HepG2 (cell line): Measurements from ENCODE around the gene PSMB9. TPM values are rescaled to one million over a fixed set of nuclear protein-coding genes. Genes with fewer than 3 reads are reported as not detected.

Source experiments
- ELF4 ChIP-seq: sonication (generic); formaldehyde crosslinking; IDR thresholded peaks from 2 replicates; pipeline ENCODE4 v1.5.0; 2020; ENCODE audit warnings: missing genetic modification reagents, mild to moderate bottlenecking, moderate library complexity, borderline replicate concordance
- FOSL1 ChIP-seq: sonication (generic); formaldehyde crosslinking; IDR thresholded peaks from 2 replicates; pipeline ENCODE4 v1.9.0; 2021; ENCODE audit warnings: missing genetic modification reagents, borderline replicate concordance
- HMGXB3 ChIP-seq: sonication (generic); formaldehyde crosslinking; IDR thresholded peaks from 2 replicates; pipeline ENCODE4 v1.4.0; 2020; ENCODE audit warnings: missing genetic modification reagents, borderline replicate concordance
- KDM2A ChIP-seq: sonication (generic); formaldehyde crosslinking; IDR thresholded peaks from 2 replicates; pipeline ENCODE4 v1.4.0; 2020; ENCODE audit warnings: low read depth, missing genetic modification reagents, borderline replicate concordance
- ONECUT2 ChIP-seq: sonication (generic); formaldehyde crosslinking; IDR thresholded peaks from 2 replicates; pipeline ENCODE4 v1.4.0; 2020; ENCODE audit warnings: missing genetic modification reagents
- RAD51 ChIP-seq: fragments of 450-650 bp; IDR thresholded peaks from 2 replicates; pipeline ENCODE4 v1.6.1; 2016; ENCODE audit warnings: borderline replicate concordance
- TBP ChIP-seq: sonication (generic); formaldehyde crosslinking; IDR thresholded peaks from 2 replicates; pipeline ENCODE4 v1.5.0; 2020; ENCODE audit warnings: missing genetic modification reagents
- THAP9 ChIP-seq: sonication (generic); formaldehyde crosslinking; IDR thresholded peaks from 2 replicates; pipeline ENCODE4; 2020; ENCODE audit warnings: missing genetic modification reagents, mild to moderate bottlenecking, borderline replicate concordance
- ZBED4 ChIP-seq: sonication (generic); formaldehyde crosslinking; IDR thresholded peaks from 2 replicates; pipeline ENCODE4 v1.4.0; 2020; ENCODE audit warnings: missing genetic modification reagents, borderline replicate concordance
- ZFX ChIP-seq: sonication (generic); formaldehyde crosslinking; IDR thresholded peaks from 2 replicates; pipeline ENCODE4 v1.4.0; 2020; ENCODE audit warnings: mild to moderate bottlenecking, low read depth, missing genetic modification reagents, moderate library complexity
- ZNF124 ChIP-seq: sonication (generic); formaldehyde crosslinking; IDR thresholded peaks from 2 replicates; pipeline ENCODE4 v1.4.0; 2020; ENCODE audit warnings: missing genetic modification reagents
- ZNF17 ChIP-seq: sonication (generic); formaldehyde crosslinking; IDR thresholded peaks from 2 replicates; pipeline ENCODE4 v1.5.0; 2020; ENCODE audit warnings: mild to moderate bottlenecking, missing genetic modification reagents
- ZNF275 ChIP-seq: sonication (generic); formaldehyde crosslinking; IDR thresholded peaks from 2 replicates; pipeline ENCODE4 v1.8.0; 2022; ENCODE audit warnings: missing genetic modification reagents, mild to moderate bottlenecking, inconsistent platforms, borderline replicate concordance
- ZNF7 ChIP-seq: IDR thresholded peaks from 2 replicates; pipeline ENCODE4 v1.6.1; 2016; ENCODE audit warnings: missing biosample characterization, missing genetic modification reagents
- ZNF780A ChIP-seq: sonication (generic); formaldehyde crosslinking; IDR thresholded peaks from 2 replicates; pipeline ENCODE4 v1.8.0; 2022; ENCODE audit warnings: mild to moderate bottlenecking, missing genetic modification reagents, moderate library complexity
- polyA plus RNA-seq, 8 experiments: library from polyadenylated mRNA; depleted of rRNA in 3 of 8; stranded (reverse) in 7 of 8; unstranded in 1 of 8; fragments of >200 nt; fragmentation: Illumina TruSeq in 4 of 8; extraction: Trizol in 4 of 8; gene quantifications; 2 replicates each; pipeline versions ENCODE4 v1.2.1 to v1.2.3, GENCODE V29; 2011 to 2016; ENCODE audit warnings: low read depth in 4 of 8, missing spikeins in 1 of 8, mixed read lengths in 1 of 8; ENCODE audit not compliant: insufficient read depth in 1 of 8
- total RNA-seq, 5 experiments: library from RNA; depleted of rRNA; stranded (reverse); fragments of >200 nt; fragmentation: Illumina TruSeq; extraction: Trizol; gene quantifications; 2 replicates each; pipeline ENCODE4 v1.2.3, GENCODE V29; 2016; ENCODE audit warnings: low read depth in 1 of 5

PSMB9 gene
- total and polyA plus RNA-seq, 2 of the 13 experiments (the other 11 are each of a cell fraction or from before 2014, with no cell fraction given): 15.6 to 16.0 TPM

- TF ChIP-seq HMGXB3 (CRISPR knock-in tag): 0 out of 2 replicates have a peak, but pooled peaks have one; percentile 21
- peak; percentile 63; the same call in 1 of the 2 replicates for TF ChIP-seq ZNF124 (CRISPR knock-in tag)
- TF ChIP-seq THAP9 (CRISPR knock-in tag): peak; percentile 97
- TF ChIP-seq FOSL1 (CRISPR knock-in tag): no peak
- no peak for TF ChIP-seq ZNF780A (CRISPR knock-in tag)
- TF ChIP-seq ZNF17 (CRISPR knock-in tag): no peak
- no peak for TF ChIP-seq ZNF275 (CRISPR knock-in tag)
- TF ChIP-seq RAD51: no peak
- peak; percentile 84 for TF ChIP-seq ZFX (CRISPR knock-in tag)
- peak; percentile 60; the same call in 1 of the 2 replicates for TF ChIP-seq ZBED4 (CRISPR knock-in tag)
- TF ChIP-seq ONECUT2 (CRISPR knock-in tag): 0 out of 2 replicates have a peak, but pooled peaks have one; percentile 8
- TF ChIP-seq TBP: no peak
- peak; percentile 96 for TF ChIP-seq KDM2A
- TF ChIP-seq ELF4 (CRISPR knock-in tag): peak; percentile 81; the same call in 1 of the 2 replicates
- TF ChIP-seq ZNF7 (CRISPR knock-in tag): no peak
These were observed 40.4 kb downstream of the PSMB9 start (continued) for GRCh38 chr6:32894085-32895005.
